T follicular helper cell (primary cell): ENCODE measurements around the gene KCND3.

ENCODE experiments used
- DNase-seq: peaks from one replicate; pipeline ENCODE4 v3.0.0-alpha.2; 2020; ENCODE audit warnings: low read depth

Gene KCND3

GRCh38 chr1:111729271-111729921 lies 260.1 kb downstream of the KCND3 start:
- no peak for DNase-seq

- no peak for DNase-seq
Measured at GRCh38 chr1:111727056-111727455, 262.4 kb downstream of the KCND3 start.

- DNase-seq = no peak
Measured at GRCh38 chr1:111725192-111725591, 264.3 kb downstream of the KCND3 start.

- DNase-seq = no peak
Measured at GRCh38 chr1:111723871-111724270, 265.6 kb downstream of the KCND3 start.

GRCh38 chr1:111723091-111723806 lies 266.2 kb downstream of the KCND3 start:
- peak; percentile 57 for DNase-seq

- no peak for DNase-seq
Measured at GRCh38 chr1:111720977-111721786, 268.3 kb downstream of the KCND3 start.
